BJ (cell line): Measurements from ENCODE around the gene MARS1. TPM values are rescaled to one million over a fixed set of nuclear protein-coding genes. Genes with fewer than 3 reads are reported as not detected.
"Not testable (repeated sequence)": the region's sequence is repeated elsewhere in the genome, so short reads cannot be mapped to it uniquely, and the experiment has no call there.

Experiments
- CTCF ChIA-PET: fragments of 350-600 bp; formaldehyde crosslinking; extraction: SDS; loops from one replicate; lab custom pipeline; 2021; ENCODE audit warnings: antibody characterized with exemption, inconsistent platforms; lab: Yijun Ruan, JAX
- POLR2A ChIA-PET: fragments of 300-600 bp; sonication (Branson Sonifier 250); formaldehyde crosslinking; extraction: SDS; loops from one replicate; lab custom pipeline; 2021; ENCODE audit warnings: antibody characterized with exemption; lab: Charles Lee
- DNase-seq: peaks from one replicate; pipeline ENCODE4 v3.0.0-alpha.2; 2011; ENCODE audit warnings: low read depth
- H3K27me3 ChIP-seq: 2 replicates; pipeline ENCODE4 v1.6.0; 2011; ENCODE audit warnings: low read length; ENCODE audit not compliant: control insufficient read depth, insufficient read depth
- H3K36me3 ChIP-seq: 2 replicates; pipeline ENCODE4 v1.5.1; 2011; ENCODE audit warnings: low read length; ENCODE audit not compliant: control insufficient read depth, insufficient read depth
- H3K4me3 ChIP-seq: 2 replicates; pipeline ENCODE4 v1.5.1; 2011; ENCODE audit warnings: low read depth, mild to moderate bottlenecking, control low read depth, low read length
- CTCF ChIP-seq: IDR thresholded peaks from 2 replicates; pipeline ENCODE4 v1.5.1; 2011; ENCODE audit warnings: low read depth, mild to moderate bottlenecking, control low read depth, inconsistent platforms, low read length, moderate library complexity; ENCODE audit not compliant: insufficient read depth
- polyA plus RNA-seq: library from polyadenylated mRNA; depleted of rRNA; stranded (reverse); fragments of >200 nt; gene quantifications from 2 replicates; pipeline ENCODE4 v1.2.3, GENCODE V29; 2011

Gene MARS1
- polyA plus RNA-seq, 1 experiment, result 378 TPM

GRCh38 chr12:57491393-57492280 lies 3.8 kb downstream of the MARS1 start:
- DNase-seq, result no peak
- H3K27me3 ChIP-seq, result no peaks in the 10 kb centered on the region
- peaks cover 11% of the 10 kb centered on the region for H3K36me3 ChIP-seq
- no peak overlapping the region for H3K4me3 ChIP-seq
- POLR2A ChIA-PET, result no interaction called here
- CTCF ChIA-PET, result no interaction called here
- no peak; the same call in 1 of the 2 replicates for TF ChIP-seq CTCF

GRCh38 chr12:57495051-57495701 lies 7.3 kb downstream of the MARS1 start:
- peaks cover 27% of the 10 kb centered on the region for H3K36me3 ChIP-seq
- POLR2A ChIA-PET, CTCF ChIA-PET: not testable (repeated sequence)

DNA sequence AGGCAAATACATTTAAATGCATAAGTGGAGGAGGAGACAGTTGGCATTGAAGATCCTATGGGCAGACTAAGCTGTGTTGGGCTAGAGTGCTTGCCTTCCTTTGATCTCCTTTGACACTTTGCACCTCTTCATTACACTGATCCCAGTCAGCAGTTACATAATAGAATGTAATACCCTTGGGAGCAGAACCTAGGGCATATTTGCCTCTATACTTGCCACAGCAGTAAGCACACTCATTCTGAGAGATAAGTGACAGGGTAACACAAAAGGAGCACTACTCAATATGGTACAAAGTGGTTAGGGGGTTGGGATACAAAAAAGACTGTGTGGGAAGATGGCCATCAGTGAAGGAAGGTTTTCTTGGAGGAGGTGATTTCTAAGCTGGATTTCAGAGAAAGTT lies 9.0 kb downstream of the MARS1 start:
- DNase-seq, result no peak
- TF ChIP-seq CTCF, result no peak
- ChIA-PET CTCF (interaction anchor here (1.1 kb wide), 1 partner anchor 34 kb away, joined by 3 read pairs; no protein-coding TSS in a partner anchor), POLR2A (interaction anchor here (0.7 kb wide), 1 partner anchor 31 kb away, joined by 6 read pairs; no protein-coding TSS in a partner anchor)
- Histone ChIP-seq H3K27me3 (no peaks in the 10 kb centered on the region), H3K4me3 (no peak overlapping the region), H3K36me3 (peaks cover 33% of the 10 kb centered on the region)

More at GRCh38 chr12:57495051-57495701, 7.3 kb downstream of the MARS1 start:
- not testable (repeated sequence) for H3K4me3 ChIP-seq, H3K27me3 ChIP-seq, DNase-seq

DNA sequence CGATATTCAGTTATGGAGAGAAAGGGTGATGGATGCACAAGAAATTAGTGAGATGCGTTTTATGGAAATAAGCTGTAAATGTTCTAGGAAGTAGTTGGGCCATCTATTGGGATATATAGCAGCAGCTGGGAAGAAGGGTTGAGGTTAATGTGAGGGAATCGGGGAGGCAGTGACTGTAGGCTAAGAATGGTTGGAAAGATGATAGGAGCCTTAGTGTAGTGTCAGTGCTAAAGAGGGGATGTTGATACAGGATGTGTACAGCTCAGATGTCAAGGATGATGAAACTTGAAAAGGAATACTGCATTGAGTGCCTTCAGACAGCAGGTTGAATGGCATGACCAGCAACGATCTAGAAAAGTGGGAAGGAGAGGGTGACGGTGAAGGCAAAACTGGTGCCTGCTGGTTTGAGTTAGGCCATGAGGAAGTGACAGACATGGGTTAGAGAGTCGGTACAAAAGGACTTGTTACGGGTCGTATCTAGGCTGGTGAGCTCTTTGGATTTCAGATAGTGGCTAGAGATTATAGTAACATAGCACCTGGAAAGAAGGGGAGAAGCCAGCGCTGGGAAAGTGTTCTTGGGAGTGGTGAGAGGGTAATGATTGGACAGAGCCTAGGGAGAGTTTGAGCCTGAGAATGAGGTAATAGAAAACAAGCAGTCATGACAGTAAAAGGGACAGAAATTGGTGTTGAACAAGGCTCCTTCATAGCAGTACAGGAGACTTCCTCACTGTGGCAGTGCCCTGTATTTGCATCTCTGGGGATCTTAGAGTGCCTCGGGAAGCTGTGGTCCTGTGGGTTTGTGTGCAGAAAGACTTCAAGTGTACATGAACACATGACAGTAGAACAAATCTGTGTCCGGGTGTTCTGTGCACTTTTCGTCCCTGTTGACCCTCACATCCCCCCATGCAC lies 9.6 kb downstream of the MARS1 start:
- TF ChIP-seq CTCF, result no peak
- ChIA-PET CTCF (interaction anchor here (0.9 to 1.1 kb wide), 2 partner anchors 22 to 35 kb away, joined by 3 read pairs; no protein-coding TSS in a partner anchor), POLR2A (interaction anchor here (0.7 kb wide), 1 partner anchor 32 kb away, joined by 6 read pairs; no protein-coding TSS in a partner anchor)
- Histone ChIP-seq H3K4me3 (no peak overlapping the region), H3K27me3 (no peaks in the 10 kb centered on the region), H3K36me3 (peaks cover 36% of the 10 kb centered on the region)
- DNase-seq, result no peak

DNA sequence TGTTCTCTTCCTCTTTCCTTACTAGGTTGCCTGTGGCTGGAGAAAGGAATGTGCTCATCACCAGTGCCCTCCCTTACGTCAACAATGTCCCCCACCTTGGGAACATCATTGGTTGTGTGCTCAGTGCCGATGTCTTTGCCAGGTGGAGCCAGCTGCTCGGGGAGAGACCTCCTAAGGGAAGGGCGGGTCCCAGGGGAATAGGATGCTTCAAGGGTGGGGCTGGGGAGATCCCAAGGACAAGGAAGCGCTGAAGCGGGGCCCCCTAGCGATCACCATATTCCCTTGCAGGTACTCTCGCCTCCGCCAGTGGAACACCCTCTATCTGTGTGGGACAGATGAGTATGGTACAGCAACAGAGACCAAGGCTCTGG lies 10.2 kb downstream of the MARS1 start:
- no peak overlapping the region for H3K4me3 ChIP-seq
- peaks cover 33% of the 10 kb centered on the region for H3K36me3 ChIP-seq
- POLR2A ChIA-PET, result no interaction called here
- DNase-seq, result no peak
- CTCF ChIA-PET, result interaction anchor here (0.9 kb wide), 1 partner anchor 23 kb away, joined by 3 read pairs; no protein-coding TSS in a partner anchor
- no peak for TF ChIP-seq CTCF
- no peaks in the 10 kb centered on the region for H3K27me3 ChIP-seq
